ENCODE data around the gene OGDH. TPM values are rescaled to one million over a fixed set of nuclear protein-coding genes. Genes with fewer than 3 reads are reported as not detected.

Gene OGDH
- polyA plus RNA-seq, 3 donors: 79.3 to 97.5 (median 91.4) TPM

- DNase-seq (ENCODE audit: low read depth in 3 of 3, low spot score in 2 of 3): no peak
Observed at GRCh38 chr7:44617225-44617890, 10.9 kb downstream of the OGDH start.

GRCh38 chr7:44618045-44618444 is 11.6 kb downstream of the OGDH start:
- DNase-seq (ENCODE audit: low read depth in 3 of 3, low spot score in 2 of 3): no peak

DNA sequence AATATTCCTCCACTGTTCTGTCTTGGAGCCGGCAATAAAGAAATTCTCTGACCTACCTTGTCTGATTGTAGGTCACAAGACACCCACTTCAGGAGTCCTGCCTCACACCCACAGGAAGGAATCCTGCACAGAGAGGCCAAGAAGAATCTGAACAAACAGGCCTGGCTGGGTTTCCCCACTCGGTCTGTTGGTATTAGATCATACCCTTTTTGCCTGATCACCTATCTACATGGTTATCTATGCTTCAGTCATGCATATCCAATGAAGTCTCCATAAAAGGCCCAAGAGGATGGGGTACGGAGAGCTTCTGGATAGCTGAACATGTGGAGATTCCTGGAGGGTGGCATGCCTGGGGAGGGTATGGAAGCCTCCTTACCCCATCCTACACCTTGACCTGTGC is 12.3 kb downstream of the OGDH start:
- no peak for DNase-seq (ENCODE audit: low read depth in 3 of 3, low spot score in 2 of 3)

GRCh38 chr7:44621034-44621749 is 14.8 kb downstream of the OGDH start:
- no peak for DNase-seq (ENCODE audit: low read depth in 3 of 3, low spot score in 2 of 3)

GRCh38 chr7:44621750-44622103 is 15.3 kb downstream of the OGDH start:
- DNase-seq (ENCODE audit: low read depth in 3 of 3, low spot score in 2 of 3): no peak

DNA sequence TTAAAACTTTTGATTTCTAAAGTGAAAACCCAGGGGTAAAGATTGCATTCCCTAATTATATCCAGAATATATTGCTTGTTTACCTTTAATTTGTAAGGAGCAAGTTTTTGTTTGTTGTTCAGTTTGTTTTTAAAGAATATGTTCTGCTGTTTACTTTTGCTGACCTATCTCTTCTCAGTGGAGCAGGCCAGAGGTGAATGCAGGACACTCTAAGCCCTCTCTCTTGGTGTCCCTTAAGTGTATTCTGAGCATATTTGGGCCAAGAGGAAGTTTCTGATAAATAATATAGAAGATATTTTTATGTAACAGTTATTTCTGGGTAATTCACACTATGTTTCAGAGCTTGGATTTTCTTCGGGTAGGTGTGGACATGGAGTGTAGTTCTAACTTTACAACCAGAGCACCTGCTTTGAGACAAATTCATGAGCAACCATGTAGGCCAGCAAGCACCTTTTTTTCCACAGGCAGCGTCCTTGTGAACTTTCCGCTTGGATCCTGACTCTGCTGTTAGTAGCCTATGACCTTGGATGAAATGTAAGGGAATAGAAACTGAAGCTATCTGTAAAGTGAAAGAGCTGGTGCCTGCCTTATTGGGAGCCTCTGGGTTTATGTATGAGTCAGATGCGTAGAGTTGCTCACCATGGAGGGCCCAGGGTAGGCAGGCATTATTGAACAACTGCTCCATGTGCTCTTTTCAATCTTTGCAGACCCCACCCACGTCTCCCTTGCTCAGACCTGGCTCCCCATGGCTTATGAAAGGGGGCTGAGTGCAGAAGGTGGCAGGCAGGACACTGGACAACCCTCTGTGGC is 16.1 kb downstream of the OGDH start:
- no peak for DNase-seq (ENCODE audit: low read depth in 3 of 3, low spot score in 2 of 3)

DNA sequence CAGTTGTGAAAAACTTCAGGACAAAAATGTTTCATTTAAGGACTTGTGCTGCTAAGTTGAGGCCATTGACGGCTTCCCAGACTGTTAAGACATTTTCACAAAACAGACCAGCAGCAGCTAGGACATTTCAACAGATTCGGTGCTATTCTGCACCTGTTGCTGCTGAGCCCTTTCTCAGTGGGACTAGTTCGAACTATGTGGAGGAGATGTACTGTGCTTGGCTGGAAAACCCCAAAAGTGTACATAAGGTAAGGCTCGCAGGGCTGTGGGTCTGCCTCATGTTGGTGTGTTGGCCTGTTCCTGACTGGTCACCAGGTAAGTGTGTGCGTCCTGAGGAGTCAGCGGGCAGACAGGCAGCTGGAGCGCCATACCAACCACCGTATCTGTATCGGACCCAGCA is 17.9 kb downstream of the OGDH start:
- DNase-seq (ENCODE audit: low read depth in 3 of 3, low spot score in 2 of 3): no peak

DNA sequence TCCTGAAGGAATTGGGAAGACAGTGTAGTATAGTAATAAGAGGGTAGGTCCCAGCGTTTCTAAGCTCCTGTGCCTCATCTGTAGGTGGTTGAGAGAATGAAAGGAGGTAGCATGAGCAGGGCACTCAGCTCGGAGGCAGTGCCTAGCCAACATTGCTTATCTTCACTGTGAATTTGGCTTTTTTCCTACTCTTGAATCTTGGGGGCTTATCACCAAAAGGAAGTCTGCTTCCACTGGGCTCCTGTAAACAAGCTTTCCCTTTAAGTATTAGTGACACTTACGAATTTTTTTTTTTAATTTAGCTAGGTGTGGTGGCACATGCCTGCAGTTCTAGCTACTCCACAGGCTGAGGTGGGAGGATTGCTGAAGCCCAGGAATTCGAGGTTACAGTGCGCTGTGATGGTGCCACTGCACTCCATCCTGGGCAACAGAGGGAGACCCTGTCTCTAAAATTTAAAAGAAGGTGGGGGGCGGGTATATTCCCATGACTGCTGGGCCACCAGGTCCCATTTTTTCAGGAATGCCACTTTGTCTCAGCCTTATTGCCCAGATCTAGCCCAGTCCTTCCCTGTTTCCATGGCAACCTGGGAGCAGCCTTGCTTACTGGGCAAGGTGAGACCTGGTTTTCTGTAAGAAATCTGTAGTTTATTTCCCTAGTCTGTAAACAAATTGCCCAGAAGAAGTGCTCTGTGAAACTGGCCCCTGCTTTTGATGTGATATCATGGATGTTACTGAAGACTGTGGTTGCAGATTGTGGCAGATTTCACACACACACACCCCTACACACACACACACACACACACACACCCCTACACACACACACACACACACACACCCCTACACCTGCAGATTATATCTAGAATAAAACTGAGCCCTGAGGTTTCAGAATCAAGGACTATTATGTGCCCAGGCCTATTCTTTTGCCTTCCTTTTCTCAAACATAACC is 19.4 kb downstream of the OGDH start:
- no peak for DNase-seq (ENCODE audit: low read depth in 3 of 3, low spot score in 2 of 3)

GRCh38 chr7:44626620-44627019 is 20.2 kb downstream of the OGDH start:
- no peak for DNase-seq (ENCODE audit: low read depth in 3 of 3, low spot score in 2 of 3)

DNA sequence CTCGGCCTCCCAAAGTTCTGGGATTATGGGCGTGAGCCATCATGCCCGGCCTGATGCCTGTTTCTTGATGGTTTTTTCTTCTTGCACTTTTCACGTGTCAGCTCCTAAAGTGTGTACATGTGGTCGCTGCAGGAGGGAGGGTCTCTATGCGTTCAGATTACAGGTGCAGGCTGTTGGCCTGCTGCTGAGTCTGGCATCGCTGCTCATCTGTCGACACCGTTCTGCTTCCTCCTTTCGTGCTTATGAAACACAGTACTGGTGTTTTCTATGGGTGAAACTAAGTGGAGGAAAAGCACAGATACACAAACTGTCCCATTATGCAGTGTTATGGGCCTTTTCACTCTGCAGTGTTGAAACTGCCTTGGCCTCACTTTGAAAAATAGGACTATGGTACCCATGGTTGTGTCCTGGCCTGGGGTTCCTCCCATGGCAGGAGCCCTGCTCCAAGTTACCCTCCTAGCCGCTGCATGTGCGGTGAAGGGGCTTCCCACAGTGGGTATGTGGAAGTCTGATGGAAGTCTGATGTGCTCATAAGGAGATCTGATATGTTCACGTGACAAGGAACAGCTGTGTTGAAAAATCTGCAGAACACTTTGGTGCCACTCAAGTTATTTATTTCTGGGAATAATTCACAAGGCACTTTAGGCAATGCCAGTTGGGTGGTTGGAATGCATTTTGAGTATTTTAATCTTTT is 23.5 kb downstream of the OGDH start:
- DNase-seq (ENCODE audit: low read depth in 3 of 3, low spot score in 2 of 3): no peak

GRCh38 chr7:44630792-44631457 is 24.5 kb downstream of the OGDH start:
- no peak for DNase-seq (ENCODE audit: low read depth in 3 of 3, low spot score in 2 of 3)

DNA sequence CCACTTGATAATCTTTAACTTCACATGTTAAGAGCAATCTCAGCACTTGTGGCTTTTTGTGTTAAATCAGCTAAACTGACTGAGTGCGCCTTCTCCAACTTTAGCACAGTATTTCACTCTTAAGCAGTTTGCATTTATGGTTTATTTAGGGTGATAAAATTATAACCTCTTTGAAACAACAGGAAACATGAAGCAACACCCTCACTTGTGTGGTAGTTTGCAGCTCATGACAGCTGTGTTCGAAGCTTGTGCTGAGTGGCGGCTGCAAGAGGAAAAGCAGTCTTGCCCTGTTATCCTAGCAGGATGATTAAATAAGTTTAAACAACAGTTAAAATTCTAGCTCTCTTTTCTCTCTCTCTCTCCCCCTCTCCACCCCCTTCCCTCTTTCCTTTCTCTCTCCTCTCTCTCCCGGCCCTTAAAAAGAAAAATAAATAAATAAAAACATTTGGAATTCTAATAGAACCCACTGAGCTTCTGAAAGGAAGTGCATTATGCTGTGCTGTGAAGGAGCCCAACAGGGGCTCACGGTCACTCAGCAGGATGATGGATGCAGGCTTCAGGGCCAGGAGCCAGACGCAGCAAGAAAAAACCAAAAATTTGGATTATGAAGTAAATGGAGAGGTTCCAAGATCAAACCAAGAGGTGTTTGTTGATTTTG is 25.2 kb downstream of the OGDH start:
- no peak for DNase-seq (ENCODE audit: low read depth in 3 of 3, low spot score in 2 of 3)

DNA sequence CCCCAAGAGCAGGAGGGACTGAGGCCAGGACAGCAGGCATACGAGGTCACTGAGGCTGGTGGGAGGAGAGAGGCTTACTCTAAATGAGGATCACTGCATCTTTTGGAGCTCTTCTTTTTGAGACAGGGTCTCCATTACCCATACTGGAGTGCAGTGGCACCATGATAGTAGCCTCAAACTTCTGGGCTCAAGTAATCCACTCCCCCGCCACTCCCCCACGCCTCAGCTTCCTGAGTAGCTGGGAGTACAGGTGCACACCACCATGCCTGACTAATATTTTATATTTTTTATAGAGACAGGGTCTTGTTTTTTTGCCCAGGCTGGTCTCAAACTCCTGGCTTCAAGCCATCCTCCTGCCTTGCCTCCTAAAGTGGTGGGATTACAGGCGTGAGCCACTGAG is 25.8 kb downstream of the OGDH start:
- no peak for DNase-seq (ENCODE audit: low read depth in 3 of 3, low spot score in 2 of 3)

DNA sequence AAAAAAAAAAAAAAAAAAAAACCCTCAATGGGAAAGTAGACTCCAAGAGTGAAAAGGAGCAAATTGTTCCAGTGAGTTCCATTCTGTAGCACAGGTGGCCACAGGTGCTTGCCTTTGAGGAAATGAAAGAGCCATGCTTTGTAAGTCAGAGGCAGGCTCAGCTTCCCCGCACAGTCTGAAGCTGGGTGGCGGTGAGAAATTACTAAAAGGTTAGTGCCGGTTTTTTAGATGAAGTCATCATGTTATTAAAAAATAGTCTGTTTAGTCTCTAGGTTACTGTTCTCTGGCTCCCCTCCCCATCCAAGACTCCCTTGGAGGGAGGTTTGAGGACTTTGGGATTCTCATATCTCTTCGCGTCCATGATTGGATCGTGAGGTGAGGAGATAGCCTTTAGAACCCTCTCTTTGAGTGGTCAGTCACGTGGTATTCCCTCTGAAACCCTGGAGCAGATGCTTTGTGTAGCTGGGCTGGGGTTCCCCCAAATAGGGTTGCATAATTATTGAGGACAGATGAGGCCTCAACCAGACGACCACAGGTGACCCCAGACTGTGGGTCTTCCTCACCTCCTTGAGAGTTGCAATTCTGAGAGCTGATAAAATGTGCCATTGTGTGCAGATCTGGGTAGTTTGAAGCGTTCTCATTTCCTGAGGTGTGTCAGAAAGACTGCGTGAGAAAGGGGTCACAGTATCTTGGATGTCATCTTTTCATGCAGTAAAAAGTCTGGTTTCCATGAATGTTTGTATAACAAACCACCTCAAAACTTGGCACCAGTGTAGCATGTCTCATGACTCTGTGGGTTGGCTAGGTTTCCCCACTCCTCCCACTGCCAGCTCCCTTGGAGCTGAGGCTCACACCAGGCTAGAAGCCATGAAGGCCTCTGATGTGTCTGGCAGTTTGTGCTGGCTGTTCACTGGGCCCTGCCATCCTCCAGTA is 27.1 kb downstream of the OGDH start:
- DNase-seq (ENCODE audit: low read depth in 3 of 3, low spot score in 2 of 3): no peak

DNA sequence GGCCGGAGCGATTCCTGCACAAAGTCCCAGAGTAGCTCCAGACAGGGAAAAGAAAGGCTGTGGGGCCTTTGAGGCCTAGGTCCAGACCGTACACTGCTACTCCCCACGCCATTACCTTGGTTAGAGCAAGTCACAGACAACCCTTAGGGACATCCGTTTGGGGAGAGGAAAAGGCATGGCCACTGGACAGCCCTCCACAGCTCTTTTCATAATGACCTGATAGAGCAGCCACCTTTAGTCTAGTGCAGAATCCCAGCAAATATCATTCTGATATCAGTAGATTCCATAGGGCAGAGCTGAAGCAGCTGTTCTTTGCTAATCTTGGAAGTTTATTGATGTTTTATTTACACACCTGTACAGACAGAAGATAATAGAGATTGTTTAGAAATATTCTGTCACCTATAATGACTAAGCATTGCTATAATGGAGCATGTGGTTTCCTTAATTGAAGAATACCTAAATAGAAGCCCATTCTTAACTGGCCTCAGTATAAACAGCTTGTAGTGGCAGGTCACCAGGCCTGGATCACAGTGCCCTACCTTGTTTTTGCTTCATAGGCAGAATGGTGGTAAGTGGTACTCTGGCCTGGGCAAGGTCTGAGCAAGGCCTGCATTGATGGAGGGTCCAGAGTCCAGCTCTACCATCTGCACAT is 27.9 kb downstream of the OGDH start:
- no peak for DNase-seq (ENCODE audit: low read depth in 3 of 3, low spot score in 2 of 3)

GRCh38 chr7:44634839-44635591 is 28.6 kb downstream of the OGDH start:
- no peak for DNase-seq (ENCODE audit: low read depth in 3 of 3, low spot score in 2 of 3)
